A549 (cell line): ENCODE data around the gene PFKFB4. TPM values are rescaled to one million over a fixed set of nuclear protein-coding genes. Genes with fewer than 3 reads are reported as not detected.
A peak's percentile ranks its signal among the peaks of the same experiment; 100 is the strongest.

ENCODE experiments used
- ATAC-seq, 2 experiments: fragments of 200-7000 bp in 1 of 2; fragments of >200 bp in 1 of 2; cut with Nextera tagmentation in 1 of 2; cut with Tn5 transposase in 1 of 2; 3 replicates each; pipeline versions ENCODE4 v1.8.0 to v1.9.1; 2018 to 2020; ENCODE audit warnings: mild to moderate bottlenecking in 1 of 2, moderate library complexity in 1 of 2
- CTCF ChIA-PET: fragments of 300-600 bp; sonication (Branson Sonifier 250); formaldehyde crosslinking; extraction: SDS; loops from one replicate; lab custom pipeline; 2021; ENCODE audit warnings: antibody characterized with exemption, inconsistent platforms; lab: Yijun Ruan, JAX
- POLR2A ChIA-PET: fragments of 350-600 bp; formaldehyde crosslinking; extraction: SDS; loops from one replicate; lab custom pipeline; 2021; ENCODE audit warnings: antibody characterized with exemption, inconsistent platforms; lab: Yijun Ruan, JAX
- DNase-seq, 2 experiments: peaks; one replicate each; pipeline versions ENCODE4 v3.0.0 to v3.0.0-alpha.2; 2011 to 2016; ENCODE audit warnings: low read depth in 1 of 2, low spot score in 1 of 2
- FAIRE-seq: peaks from 2 replicates; lab custom pipeline; 2011; peaks lifted over from hg19 to GRCh38; lab: Jason Lieb, UNC
- H3K27ac ChIP-seq, 2 experiments: fragments of >200 bp; sonication (Bioruptor Twin); formaldehyde crosslinking; 3 replicates each; pipeline ENCODE4 v1.5.1; 2016 to 2017
- H3K4me1 ChIP-seq: fragments of >200 bp; sonication (Bioruptor Twin); formaldehyde crosslinking; 3 replicates; pipeline ENCODE4 v1.6.1; 2016
- H3K4me2 ChIP-seq: fragments of >200 bp; sonication (Bioruptor Twin); formaldehyde crosslinking; 3 replicates; pipeline ENCODE4 v1.6.1; 2016
- H3K4me3 ChIP-seq: fragments of >200 bp; sonication (Bioruptor Twin); formaldehyde crosslinking; 3 replicates; pipeline ENCODE4 v1.5.1; 2016
- H3K9me3 ChIP-seq: fragments of >200 bp; sonication (Bioruptor Twin); formaldehyde crosslinking; 3 replicates; pipeline ENCODE4 v1.6.1; 2016
- ATOH8 ChIP-seq: fragments of 250-450 bp; sonication (Bioruptor Pico); IDR thresholded peaks from 2 replicates; pipeline ENCODE4 v1.5.0; 2020; ENCODE audit warnings: low read depth, mild to moderate bottlenecking, moderate library complexity
- BCL3 ChIP-seq: fragments of >200 bp; sonication (Bioruptor Twin); formaldehyde crosslinking; IDR thresholded peaks from 3 replicates; pipeline ENCODE4 v1.6.1; 2016
- CBX8 ChIP-seq: fragments of 200-600 bp; sonication (generic); IDR thresholded peaks from 2 replicates; pipeline ENCODE4 v1.6.1; 2016
- CTCF ChIP-seq: fragments of >200 bp; sonication (Bioruptor Twin); formaldehyde crosslinking; IDR thresholded peaks from 3 replicates; pipeline ENCODE4 v1.5.1; 2016
- EHMT2 ChIP-seq: fragments of 200-600 bp; sonication (generic); IDR thresholded peaks from 2 replicates; pipeline ENCODE4 v1.6.1; 2016; ENCODE audit warnings: antibody characterized with exemption, low read depth, mild to moderate bottlenecking, moderate library complexity
- FOSB ChIP-seq: fragments of 250-450 bp; sonication (Bioruptor Pico); IDR thresholded peaks from 2 replicates; pipeline ENCODE4 v1.5.0; 2020; ENCODE audit warnings: mild to moderate bottlenecking, moderate library complexity
- FOSL2 ChIP-seq, 2 experiments: fragments of 450-650 bp in 1 of 2; fragments of >200 bp in 1 of 2; sonication (Bioruptor Twin) in 1 of 2; formaldehyde crosslinking; IDR thresholded peaks; 2 replicates each; pipeline versions ENCODE4 v1.5.0 to v1.6.1; 2016 to 2020; ENCODE audit warnings: mild to moderate bottlenecking in 1 of 2, moderate library complexity in 1 of 2
- FOXS1 ChIP-seq: fragments of 250-450 bp; sonication (Bioruptor Pico); IDR thresholded peaks from 2 replicates; pipeline ENCODE4 v1.5.0; 2020; ENCODE audit warnings: mild to moderate bottlenecking, moderate library complexity
- HEYL ChIP-seq: fragments of 250-450 bp; sonication (Bioruptor Pico); IDR thresholded peaks from 2 replicates; pipeline ENCODE4 v1.8.0; 2021; ENCODE audit warnings: mild to moderate bottlenecking, moderate library complexity
- HOXB13 ChIP-seq: fragments of 250-450 bp; sonication (Bioruptor Pico); IDR thresholded peaks from 2 replicates; pipeline ENCODE4 v1.5.0; 2020; ENCODE audit warnings: low read depth, mild to moderate bottlenecking, moderate library complexity
- JUN ChIP-seq, 2 experiments: fragments of >200 bp; sonication (Bioruptor Twin); formaldehyde crosslinking; IDR thresholded peaks; 2 replicates in 1 of 2; 3 replicates in 1 of 2; pipeline ENCODE4 v1.6.1; 2016 to 2017
- JUNB ChIP-seq: fragments of >200 bp; sonication (Bioruptor Twin); formaldehyde crosslinking; IDR thresholded peaks from 2 replicates; pipeline ENCODE4 v1.6.1; 2016
- KDM1A ChIP-seq: fragments of 200-600 bp; sonication (generic); IDR thresholded peaks from 2 replicates; pipeline ENCODE4 v1.6.1; 2016; ENCODE audit warnings: low read depth, mild to moderate bottlenecking
- MAZ ChIP-seq: fragments of 150-350 bp; IDR thresholded peaks from 2 replicates; pipeline ENCODE4 v1.6.1; 2014; ENCODE audit warnings: antibody characterized with exemption, low read depth, low read length, borderline replicate concordance
- NPAS2 ChIP-seq: fragments of 250-450 bp; sonication (Bioruptor Pico); IDR thresholded peaks from 2 replicates; pipeline ENCODE4 v1.8.0; 2022; ENCODE audit warnings: mild to moderate bottlenecking, moderate library complexity, borderline replicate concordance
- PBX3 ChIP-seq: IDR thresholded peaks from 2 replicates; pipeline ENCODE4 v1.6.1; 2012
- PHF8 ChIP-seq: fragments of 200-600 bp; sonication (generic); IDR thresholded peaks from 2 replicates; pipeline ENCODE4 v1.6.1; 2016; ENCODE audit warnings: low read depth, mild to moderate bottlenecking, antibody characterized with exemption, moderate library complexity, borderline replicate concordance
- POLR2AphosphoS2 ChIP-seq: conservative IDR thresholded peaks from 2 replicates; pipeline ENCODE4 v1.6.1; 2012; ENCODE audit warnings: low read length, improper control_type of control experiment, inconsistent platforms
- RAD21 ChIP-seq, 2 experiments: fragments of >200 bp in 1 of 2; sonication (Bioruptor Twin) in 1 of 2; formaldehyde crosslinking in 1 of 2; IDR thresholded peaks in 1 of 2; conservative IDR thresholded peaks in 1 of 2; 2 replicates in 1 of 2; 3 replicates in 1 of 2; pipeline ENCODE4 v1.6.1; 2012 to 2018; ENCODE audit warnings: inconsistent platforms in 1 of 2
- RARB ChIP-seq: fragments of 250-450 bp; sonication (Bioruptor Pico); IDR thresholded peaks from 2 replicates; pipeline ENCODE4 v1.8.0; 2021; ENCODE audit warnings: mild to moderate bottlenecking, moderate library complexity
- SREBF2 ChIP-seq: fragments of 450-650 bp; IDR thresholded peaks from 2 replicates; pipeline ENCODE4 v1.6.1; 2014; ENCODE audit warnings: mild to moderate bottlenecking, moderate library complexity
- TFCP2L1 ChIP-seq: fragments of 250-450 bp; sonication (Bioruptor Pico); IDR thresholded peaks from 2 replicates; pipeline ENCODE4 v1.5.0; 2021; ENCODE audit warnings: mild to moderate bottlenecking
- ZC3H11A ChIP-seq: fragments of 450-650 bp; IDR thresholded peaks from 2 replicates; pipeline ENCODE4 v1.6.1; 2014; ENCODE audit warnings: antibody characterized with exemption, mild to moderate bottlenecking
- WGBS: methylation state at CpG from one replicate; pipeline ENCODE4 v1.1.6; 2017; ENCODE audit errors: missing lambda C conversion rate; 5-methylcytosine and 5-hydroxymethylcytosine counted together
- polyA plus RNA-seq, 4 experiments: library from polyadenylated mRNA; depleted of rRNA in 3 of 4; stranded (reverse); fragments of >200 nt; fragmentation: RNase III in 1 of 4; extraction: RNeasy Plus Mini Kit Qiagen cat#74134 plus additional on column Dnase treatment in 1 of 4; gene quantifications; 2 replicates in 3 of 4; 3 replicates in 1 of 4; pipeline ENCODE4 v1.2.3, GENCODE V29; 2011 to 2017
- TF ChIP-seq, protein P1 (sequence below): fragments of 250-450 bp; sonication (Bioruptor Pico); IDR thresholded peaks from 2 replicates; pipeline ENCODE4 v1.5.0; 2021; ENCODE audit warnings: mild to moderate bottlenecking, moderate library complexity, borderline replicate concordance
- TF ChIP-seq, protein P2 (sequence below): fragments of 450-650 bp; IDR thresholded peaks from 2 replicates; pipeline ENCODE4 v1.6.1; 2014; ENCODE audit warnings: antibody characterized with exemption
- TF ChIP-seq, protein P3 (sequence below): fragments of >200 bp; sonication (Bioruptor Twin); formaldehyde crosslinking; IDR thresholded peaks from 2 replicates; pipeline ENCODE4 v1.6.1; 2016

PFKFB4 gene
- polyA plus RNA-seq, 2 of the 4 experiments (the other 2 are of a cell fraction), result 8.4 to 20.9 TPM

GRCh38 chr3:48528754-48529153 lies 27.8 kb downstream of the PFKFB4 start (continued):
- TF ChIP-seq, protein P1, sequence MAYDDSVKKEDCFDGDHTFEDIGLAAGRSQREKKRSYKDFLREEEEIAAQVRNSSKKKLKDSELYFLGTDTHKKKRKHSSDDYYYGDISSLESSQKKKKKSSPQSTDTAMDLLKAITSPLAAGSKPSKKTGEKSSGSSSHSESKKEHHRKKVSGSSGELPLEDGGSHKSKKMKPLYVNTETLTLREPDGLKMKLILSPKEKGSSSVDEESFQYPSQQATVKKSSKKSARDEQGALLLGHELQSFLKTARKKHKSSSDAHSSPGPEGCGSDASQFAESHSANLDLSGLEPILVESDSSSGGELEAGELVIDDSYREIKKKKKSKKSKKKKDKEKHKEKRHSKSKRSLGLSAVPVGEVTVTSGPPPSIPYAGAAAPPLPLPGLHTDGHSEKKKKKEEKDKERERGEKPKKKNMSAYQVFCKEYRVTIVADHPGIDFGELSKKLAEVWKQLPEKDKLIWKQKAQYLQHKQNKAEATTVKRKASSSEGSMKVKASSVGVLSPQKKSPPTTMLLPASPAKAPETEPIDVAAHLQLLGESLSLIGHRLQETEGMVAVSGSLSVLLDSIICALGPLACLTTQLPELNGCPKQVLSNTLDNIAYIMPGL, result no peak
- TF ChIP-seq HOXB13 (CRISPR knock-in tag), result no peak
- TF ChIP-seq SREBF2, result no peak
- TF ChIP-seq KDM1A, result no peak
- TF ChIP-seq, all 56 proteins: peak for 0

GRCh38 chr3:48528048-48528447 lies 28.6 kb downstream of the PFKFB4 start:
- H3K9me3 ChIP-seq, result no peaks in the 10 kb centered on the region
- no peak overlapping the region for H3K4me2 ChIP-seq
- WGBS, result 96% methylated on average over 9 of the region's 9 CpGs
- no peak overlapping the region for H3K4me3 ChIP-seq
- CTCF ChIA-PET, result interaction anchor here (1.2 kb wide), 1 partner anchor 55 kb away, joined by 3 read pairs; no protein-coding TSS in a partner anchor
- no peak for DNase-seq
- TF ChIP-seq FOSB (no peak), CTCF (no peak), ATOH8 (no peak), PBX3 (no peak), RAD21 (conservative IDR thresholded peaks at IDR 0.05 in 1 of 2, IDR thresholded peaks at IDR 0.05 in 1 of 2) (no peak), RARB (CRISPR knock-in tag) (no peak), JUN (IDR thresholded peaks at IDR 0.05) (no peak), HOXB13 (CRISPR knock-in tag) (no peak)
- TF ChIP-seq, protein P2, sequence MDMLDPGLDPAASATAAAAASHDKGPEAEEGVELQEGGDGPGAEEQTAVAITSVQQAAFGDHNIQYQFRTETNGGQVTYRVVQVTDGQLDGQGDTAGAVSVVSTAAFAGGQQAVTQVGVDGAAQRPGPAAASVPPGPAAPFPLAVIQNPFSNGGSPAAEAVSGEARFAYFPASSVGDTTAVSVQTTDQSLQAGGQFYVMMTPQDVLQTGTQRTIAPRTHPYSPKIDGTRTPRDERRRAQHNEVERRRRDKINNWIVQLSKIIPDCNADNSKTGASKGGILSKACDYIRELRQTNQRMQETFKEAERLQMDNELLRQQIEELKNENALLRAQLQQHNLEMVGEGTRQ, result no peak
- TF ChIP-seq, all 56 proteins: peak for 0
- FAIRE-seq, result no peak
- Histone ChIP-seq H3K27ac (no peak overlapping the region), H3K4me1 (no peaks in the 10 kb centered on the region)
- no peak for ATAC-seq
- POLR2A ChIA-PET, result no interaction called here

DNA sequence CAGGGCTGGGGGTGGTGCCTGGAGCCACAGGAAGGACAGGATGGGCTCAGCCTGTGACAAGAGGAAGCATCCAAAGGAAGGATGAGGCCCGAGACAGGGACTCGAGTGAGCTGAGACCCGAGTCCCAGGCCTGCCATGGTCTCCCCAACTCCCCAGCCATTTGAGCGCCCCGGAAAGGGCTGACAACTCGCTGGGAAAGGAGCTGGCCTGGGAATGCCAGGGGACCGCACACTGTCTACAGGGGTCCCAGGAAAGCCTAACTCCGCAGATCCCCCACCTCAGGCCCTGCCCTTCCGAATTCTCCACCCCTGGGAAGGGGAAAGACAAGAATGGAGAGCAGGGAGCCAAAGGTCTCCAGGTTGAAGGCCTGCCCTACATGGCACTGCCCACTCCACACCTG lies 31.6 kb downstream of the PFKFB4 start:
- H3K4me2 ChIP-seq, result no peak overlapping the region
- DNase-seq (no peak), ATAC-seq (0 out of 6 replicates have a peak, but pooled peaks of 1 of the 2 experiments have one; percentile 7), FAIRE-seq (no peak)
- POLR2A ChIA-PET, result no interaction called here
- 98% methylated on average over 5 of the region's 9 CpGs for WGBS
- CTCF ChIA-PET, result interaction anchor here (0.6 to 1.2 kb wide), 2 partner anchors 12 to 61 kb away, joined by 3 to 5 read pairs; no protein-coding TSS in a partner anchor
- no peak overlapping the region for H3K27ac ChIP-seq
- H3K9me3 ChIP-seq, result no peaks in the 10 kb centered on the region
- H3K4me3 ChIP-seq, result no peak overlapping the region
- H3K4me1 ChIP-seq, result no peaks in the 10 kb centered on the region
- TF ChIP-seq PHF8 (no peak), JUNB (no peak), CBX8 (no peak), NPAS2 (CRISPR knock-in tag) (no peak), EHMT2 (no peak), ZC3H11A (no peak), BCL3 (no peak), FOSL2 (IDR thresholded peaks at IDR 0.05) (no peak), FOSL2 (CRISPR knock-in tag; IDR thresholded peaks at IDR 0.05) (no peak), FOXS1 (CRISPR knock-in tag) (no peak), MAZ (no peak), HEYL (CRISPR knock-in tag) (no peak), TFCP2L1 (no peak), POLR2AphosphoS2 (no peak)
- TF ChIP-seq, protein P3, sequence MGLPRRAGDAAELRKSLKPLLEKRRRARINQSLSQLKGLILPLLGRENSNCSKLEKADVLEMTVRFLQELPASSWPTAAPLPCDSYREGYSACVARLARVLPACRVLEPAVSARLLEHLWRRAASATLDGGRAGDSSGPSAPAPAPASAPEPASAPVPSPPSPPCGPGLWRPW, result no peak
- TF ChIP-seq, protein P1, result no peak
